Measurements from ENCODE around the gene ZSWIM3. TPM values are rescaled to one million over a fixed set of nuclear protein-coding genes. Genes with fewer than 3 reads are reported as not detected.

Gene ZSWIM3
- total RNA-seq, 4 donors from 2014 or later: 2.2 to 4.5 (median 3.9) TPM

GRCh38 chr20:45912344-45912682 lies 54.9 kb downstream of the ZSWIM3 start:
- intact Hi-C loops (cut with DNase I): no loop called here
- Histone ChIP-seq H3K9me3 (no peaks in the 10 kb centered on the region), H3K4me3 (replicated peaks in 1 of 3) (peak overlapping the region in 1 of 3 donors; percentile 32), H3K36me3 (no peaks in the 10 kb centered on the region), H3K27ac (peak overlapping the region in 1 of 3 donors; percentile 71), H3K4me1 (peaks cover 8 to 22% of the 10 kb centered on the region in 2 donors), H3K27me3 (no peaks in the 10 kb centered on the region)
- WGBS, 2 donors: 14 to 19% methylated on average over 4 of the region's 4 CpGs
- no peak for DNase-seq
- TF ChIP-seq CTCF (IDR thresholded peaks at IDR 0.05) (no peak), POLR2A (IDR thresholded peaks at IDR 0.05) (no peak)

GRCh38 chr20:45913116-45913515 lies 55.7 kb downstream of the ZSWIM3 start:
- H3K4me1 ChIP-seq: peaks cover 8 to 27% of the 10 kb centered on the region in 2 donors
- no peak overlapping the region for H3K4me3 ChIP-seq (replicated peaks in 1 of 3)
- no peak for DNase-seq
- no peak for TF ChIP-seq CTCF (IDR thresholded peaks at IDR 0.05)
- TF ChIP-seq POLR2A (IDR thresholded peaks at IDR 0.05): no peak
- H3K36me3 ChIP-seq: no peaks in the 10 kb centered on the region
- H3K27ac ChIP-seq: no peak overlapping the region
- no peaks in the 10 kb centered on the region for H3K27me3 ChIP-seq
- WGBS, 2 donors: 55 to 57% methylated on average over 5 of the region's 5 CpGs
- no peaks in the 10 kb centered on the region for H3K9me3 ChIP-seq
- intact Hi-C loops (cut with DNase I): no loop called here

- Histone ChIP-seq H3K27me3 (no peaks in the 10 kb centered on the region), H3K4me3 (replicated peaks in 1 of 3) (no peak overlapping the region), H3K27ac (peak overlapping the region in 2 of 3 donors; percentile 50 to 61), H3K36me3 (no peaks in the 10 kb centered on the region), H3K4me1 (peaks cover 0 to 24% of the 10 kb centered on the region in 2 donors), H3K9me3 (no peaks in the 10 kb centered on the region)
- intact Hi-C loops (cut with DNase I): no loop called here
- TF ChIP-seq CTCF (IDR thresholded peaks at IDR 0.05): no peak
- no peak for TF ChIP-seq POLR2A (IDR thresholded peaks at IDR 0.05)
- 65 to 66% methylated on average over 5 of the region's 5 CpGs for WGBS, 2 donors
- DNase-seq: no peak
Measured at GRCh38 chr20:45917790-45918141, 60.4 kb downstream of the ZSWIM3 start.

- TF ChIP-seq CTCF (IDR thresholded peaks at IDR 0.05) (no peak), POLR2A (IDR thresholded peaks at IDR 0.05) (no peak)
- 75 to 79% methylated on average over 5 of the region's 5 CpGs for WGBS, 2 donors
- intact Hi-C loops (cut with DNase I): no loop called here
Measured at GRCh38 chr20:45918182-45918737, 60.8 kb downstream of the ZSWIM3 start.

GRCh38 chr20:45918779-45919537 lies 61.5 kb downstream of the ZSWIM3 start:
- 81 to 88% methylated on average over 12 of the region's 12 CpGs for WGBS, 2 donors
- H3K4me1 ChIP-seq: peaks cover under 1 to 22% of the 10 kb centered on the region in 2 donors

More at GRCh38 chr20:45918182-45918737, 60.8 kb downstream of the ZSWIM3 start:
- Histone ChIP-seq H3K36me3 (no peaks in the 10 kb centered on the region), H3K9me3 (no peaks in the 10 kb centered on the region), H3K4me3 (replicated peaks in 1 of 3) (no peak overlapping the region), H3K27me3 (no peaks in the 10 kb centered on the region), H3K4me1 (peaks cover 0 to 20% of the 10 kb centered on the region in 2 donors), H3K27ac (peak overlapping the region; percentile 13 to 61 (median 50))
- no peak for DNase-seq

More at GRCh38 chr20:45918779-45919537, 61.5 kb downstream of the ZSWIM3 start:
- no peak for TF ChIP-seq POLR2A (IDR thresholded peaks at IDR 0.05)
- Histone ChIP-seq H3K9me3 (no peaks in the 10 kb centered on the region), H3K36me3 (no peaks in the 10 kb centered on the region), H3K27ac (peak overlapping the region; percentile 39 to 61 (median 50)), H3K4me3 (replicated peaks in 1 of 3) (no peak overlapping the region), H3K27me3 (no peaks in the 10 kb centered on the region)
- DNase-seq: no peak
- intact Hi-C loops (cut with DNase I): no loop called here

Data from thyroid gland (tissue), 4 donors.